ENCODE data around the gene ARRDC5. TPM values are rescaled to one million over a fixed set of nuclear protein-coding genes. Genes with fewer than 3 reads are reported as not detected.

ARRDC5 gene
- total and polyA plus RNA-seq, 4 donors = 0.17 to 0.30 (median 0.26) TPM; not detected in 1

DNA sequence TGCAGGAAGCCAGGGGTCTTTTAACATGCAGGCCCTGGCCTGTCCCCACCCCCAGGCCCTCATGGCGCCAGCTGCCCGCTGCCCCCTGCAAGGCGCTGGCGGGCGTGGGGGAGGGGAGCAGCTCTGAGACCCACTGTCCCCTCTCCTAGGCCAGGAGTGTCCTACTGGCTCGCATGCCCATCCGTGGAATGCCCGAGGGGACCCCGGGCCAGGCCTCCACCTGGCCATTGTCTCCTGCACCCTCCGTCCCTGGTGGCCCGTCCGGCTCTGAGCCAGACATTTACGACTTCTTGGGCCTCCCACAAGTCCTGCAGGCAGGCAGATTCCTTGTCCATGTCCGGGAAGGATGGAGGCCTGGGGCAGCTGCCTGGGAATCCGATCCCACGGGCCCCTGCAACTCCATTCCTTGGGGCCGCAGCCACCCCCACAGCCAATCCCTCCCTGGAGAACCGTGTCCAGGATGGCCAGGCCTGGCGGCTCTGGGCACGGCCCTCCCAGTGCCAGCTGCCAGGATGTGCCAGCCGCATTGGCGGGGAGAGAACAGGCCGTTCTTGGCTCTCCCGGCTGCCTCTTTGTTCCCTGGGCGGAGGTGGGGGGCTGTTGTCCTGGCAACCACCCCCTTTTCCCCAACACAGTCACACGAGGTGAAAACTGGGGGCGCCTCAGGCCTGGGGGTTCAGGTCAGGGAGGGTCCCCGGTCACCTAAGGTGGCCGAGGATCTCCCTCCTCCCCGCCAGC lies 24.8 kb downstream of the ARRDC5 start:
- Histone ChIP-seq H3K27me3 (ENCODE audit: control insufficient read depth, insufficient read depth, low read length) (no peaks in the 10 kb centered on the region), H3K36me3 (ENCODE audit: control insufficient read depth, insufficient read depth, low read length) (no peaks in the 10 kb centered on the region), H3K27ac (ENCODE audit: low read depth, low read length) (peak overlapping the region; percentile 92), H3K9me3 (ENCODE audit: control insufficient read depth, insufficient read depth, low read length) (no peaks in the 10 kb centered on the region), H3K4me1 (ENCODE audit: control insufficient read depth, insufficient read depth, low read length) (peaks cover 25% of the 10 kb centered on the region), H3K4me3 (ENCODE audit: low read depth, low read length) (no peak overlapping the region)
- peak in 5 of 6 donors; percentile 57 to 90 (median 65) for DNase-seq (ENCODE audit: low read depth in 4 of 6, low spot score in 6 of 6)
- 14% methylated on average over 27 of the region's 30 CpGs for WGBS (ENCODE audit: insufficient coverage)

GRCh38 chr19:4873930-4874329 lies 28.8 kb downstream of the ARRDC5 start:
- 95% methylated on average over 3 of the region's 3 CpGs for WGBS (ENCODE audit: insufficient coverage)
- no peak overlapping the region for H3K4me3 ChIP-seq (ENCODE audit: low read depth, low read length)
- H3K4me1 ChIP-seq (ENCODE audit: control insufficient read depth, insufficient read depth, low read length) = peaks cover 26% of the 10 kb centered on the region
- H3K36me3 ChIP-seq (ENCODE audit: control insufficient read depth, insufficient read depth, low read length) = no peaks in the 10 kb centered on the region
- DNase-seq (ENCODE audit: low read depth in 4 of 6, low spot score in 6 of 6) = no peak
- H3K27ac ChIP-seq (ENCODE audit: low read depth, low read length) = no peak overlapping the region
- H3K27me3 ChIP-seq (ENCODE audit: control insufficient read depth, insufficient read depth, low read length) = no peaks in the 10 kb centered on the region
- H3K9me3 ChIP-seq (ENCODE audit: control insufficient read depth, insufficient read depth, low read length) = no peaks in the 10 kb centered on the region

GRCh38 chr19:4871711-4872110 lies 31.0 kb downstream of the ARRDC5 start:
- Histone ChIP-seq H3K27ac (ENCODE audit: low read depth, low read length) (no peak overlapping the region), H3K27me3 (ENCODE audit: control insufficient read depth, insufficient read depth, low read length) (no peaks in the 10 kb centered on the region), H3K4me1 (ENCODE audit: control insufficient read depth, insufficient read depth, low read length) (peaks cover 21% of the 10 kb centered on the region), H3K9me3 (ENCODE audit: control insufficient read depth, insufficient read depth, low read length) (no peaks in the 10 kb centered on the region), H3K36me3 (ENCODE audit: control insufficient read depth, insufficient read depth, low read length) (no peaks in the 10 kb centered on the region), H3K4me3 (ENCODE audit: low read depth, low read length) (no peak overlapping the region)
- 83% methylated on average over 2 of the region's 6 CpGs for WGBS (ENCODE audit: insufficient coverage)
- DNase-seq (ENCODE audit: low read depth in 4 of 6, low spot score in 6 of 6) = no peak

DNA sequence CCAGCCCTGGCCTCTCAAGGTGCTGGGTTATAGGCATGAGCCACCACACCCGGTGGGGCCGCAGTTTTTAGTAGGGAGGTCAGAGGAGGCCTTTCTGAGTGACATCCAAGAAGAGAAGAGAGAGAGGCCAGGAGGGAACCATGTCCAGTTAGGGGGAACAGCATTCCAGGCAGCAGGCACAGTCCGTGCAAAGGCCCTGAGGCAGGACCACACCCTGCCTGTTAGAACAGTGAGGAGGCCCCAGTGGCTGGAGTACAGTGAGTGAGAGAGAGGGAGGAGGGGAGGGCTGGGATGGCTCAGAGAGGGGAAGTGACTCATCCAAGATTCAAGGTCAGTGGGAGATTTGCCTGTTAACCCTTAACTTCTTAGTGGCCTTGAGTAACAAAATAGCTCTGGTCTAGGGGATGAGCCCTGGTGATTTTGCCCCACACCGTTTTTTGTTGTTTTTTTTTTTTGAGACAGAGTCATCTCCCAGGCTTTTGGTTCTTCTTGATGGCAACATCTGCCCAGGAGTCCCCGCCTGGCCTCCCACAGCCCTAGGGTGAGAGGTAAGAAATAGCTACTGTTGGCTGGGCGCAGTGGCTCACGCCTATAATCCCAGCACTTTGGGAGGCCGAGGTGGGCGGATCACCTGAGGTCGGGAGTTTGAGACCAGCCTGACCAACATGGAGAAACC lies 32.5 kb downstream of the ARRDC5 start:
- Histone ChIP-seq H3K36me3 (ENCODE audit: control insufficient read depth, insufficient read depth, low read length) (no peaks in the 10 kb centered on the region), H3K4me1 (ENCODE audit: control insufficient read depth, insufficient read depth, low read length) (peaks cover 26% of the 10 kb centered on the region), H3K9me3 (ENCODE audit: control insufficient read depth, insufficient read depth, low read length) (no peaks in the 10 kb centered on the region), H3K27ac (ENCODE audit: low read depth, low read length) (no peak overlapping the region), H3K4me3 (ENCODE audit: low read depth, low read length) (no peak overlapping the region), H3K27me3 (ENCODE audit: control insufficient read depth, insufficient read depth, low read length) (no peaks in the 10 kb centered on the region)
- WGBS (ENCODE audit: insufficient coverage) = 89% methylated on average over 3 of the region's 10 CpGs
- DNase-seq (ENCODE audit: low read depth in 4 of 6, low spot score in 6 of 6) = no peak

GRCh38 chr19:4868286-4868834 lies 34.3 kb downstream of the ARRDC5 start:
- no peaks in the 10 kb centered on the region for H3K36me3 ChIP-seq (ENCODE audit: control insufficient read depth, insufficient read depth, low read length)
- 87% methylated on average over 8 of the region's 10 CpGs for WGBS (ENCODE audit: insufficient coverage)
- no peak for DNase-seq (ENCODE audit: low read depth in 4 of 6, low spot score in 6 of 6)
- H3K4me3 ChIP-seq (ENCODE audit: low read depth, low read length) = no peak overlapping the region
- peaks cover 26% of the 10 kb centered on the region for H3K4me1 ChIP-seq (ENCODE audit: control insufficient read depth, insufficient read depth, low read length)
- no peaks in the 10 kb centered on the region for H3K9me3 ChIP-seq (ENCODE audit: control insufficient read depth, insufficient read depth, low read length)
- no peak overlapping the region for H3K27ac ChIP-seq (ENCODE audit: low read depth, low read length)
- H3K27me3 ChIP-seq (ENCODE audit: control insufficient read depth, insufficient read depth, low read length) = no peaks in the 10 kb centered on the region

DNA sequence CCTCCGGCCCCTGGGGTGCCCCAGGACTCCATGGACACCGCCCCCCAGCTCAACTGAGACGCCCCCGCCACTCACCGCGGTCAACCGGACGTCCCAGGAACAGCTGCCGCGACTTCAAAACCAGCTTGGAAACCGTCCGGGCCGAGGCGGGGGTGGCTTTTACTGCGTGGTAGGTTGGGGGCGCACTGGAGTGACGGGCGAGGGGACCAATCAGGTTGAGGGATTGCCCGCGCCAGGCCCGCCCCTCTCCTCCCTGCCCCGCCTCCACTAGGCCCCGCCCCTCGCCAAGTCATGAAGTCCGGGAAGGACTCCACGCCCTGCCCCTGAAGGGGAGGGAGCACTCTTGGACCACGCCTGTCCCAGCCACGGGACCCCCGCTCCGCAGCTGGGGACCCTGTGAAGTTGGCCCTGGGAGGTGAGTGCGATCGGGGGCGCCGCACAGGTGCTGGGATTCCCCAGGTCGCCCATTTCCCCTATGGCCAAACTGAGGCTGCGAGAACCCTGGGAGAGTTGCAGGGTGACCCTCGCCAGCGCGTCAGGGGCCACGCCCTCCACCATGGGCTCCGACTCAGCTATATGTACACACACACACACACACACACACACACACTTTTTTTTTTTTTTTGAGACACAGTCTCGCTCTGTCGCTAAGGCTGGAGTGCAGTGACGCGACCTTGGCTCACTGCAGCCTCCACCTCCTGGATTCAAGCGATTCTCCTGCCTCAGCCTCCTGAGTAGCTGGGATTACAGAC lies 35.0 kb downstream of the ARRDC5 start, which contains the start of gene PLIN3:
PLIN3 (minus strand) TSS at position 134 of the 752 bp plus-strand sequence. CDS start 6,273 bp downstream, outside the sequence.
- H3K27ac ChIP-seq (ENCODE audit: low read depth, low read length) = peak within 1 kb of the TSS; percentile 68
- H3K27me3 ChIP-seq (ENCODE audit: control insufficient read depth, insufficient read depth, low read length) = no peaks in the 10 kb centered on the region
- peak; percentile 63 to 95 (median 80) for DNase-seq (ENCODE audit: low read depth in 4 of 6, low spot score in 6 of 6)
- peaks cover 25% of the 10 kb centered on the region for H3K4me1 ChIP-seq (ENCODE audit: control insufficient read depth, insufficient read depth, low read length)
- peak within 1 kb of the TSS; percentile 69 for H3K4me3 ChIP-seq (ENCODE audit: low read depth, low read length)
- WGBS (ENCODE audit: insufficient coverage) = 12% methylated on average over 40 of the region's 46 CpGs
- H3K9me3 ChIP-seq (ENCODE audit: control insufficient read depth, insufficient read depth, low read length) = no peaks in the 10 kb centered on the region
- H3K36me3 ChIP-seq (ENCODE audit: control insufficient read depth, insufficient read depth, low read length) = no peaks in the 10 kb centered on the region

DNA sequence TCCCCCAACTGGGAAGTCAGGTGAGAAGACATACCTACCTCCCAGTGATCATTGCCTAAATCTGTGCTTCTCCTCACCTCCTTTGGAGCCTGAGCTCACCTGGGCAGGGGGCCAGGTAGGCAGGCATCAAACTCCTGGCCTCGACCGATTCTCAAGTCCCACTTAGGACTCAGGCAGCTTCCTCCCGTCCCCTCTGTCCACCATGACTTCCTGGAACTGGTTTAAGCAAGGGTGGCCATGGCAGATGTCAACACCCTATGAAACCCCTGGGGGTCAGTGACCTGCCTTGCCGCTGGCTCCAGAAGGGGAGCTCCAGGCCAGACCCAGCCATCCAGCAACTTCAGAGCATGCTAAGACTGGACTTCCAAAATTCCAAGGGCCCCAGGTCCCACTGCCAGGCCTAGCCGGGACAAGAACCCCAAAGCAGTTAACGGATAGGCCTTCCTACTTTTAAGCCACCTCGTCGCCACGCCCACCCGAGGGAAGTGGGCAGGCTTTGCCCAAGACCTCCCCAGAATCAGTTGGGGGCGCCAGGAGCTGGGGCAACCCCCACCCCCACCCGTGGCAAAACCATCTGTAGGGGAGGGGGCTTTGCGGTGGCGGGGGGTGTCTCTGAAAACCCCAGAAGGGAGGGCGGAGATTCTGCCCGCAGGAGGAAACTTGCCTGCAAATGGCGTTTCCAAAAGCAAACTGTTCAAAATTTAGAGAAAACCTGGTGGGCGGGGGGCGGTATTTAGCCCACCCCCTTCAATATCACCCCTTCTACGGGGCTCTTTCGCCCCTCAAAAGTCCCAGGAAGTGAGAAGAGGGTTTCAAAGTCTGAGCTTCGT lies 35.9 kb downstream of the ARRDC5 start:
- WGBS (ENCODE audit: insufficient coverage) = 48% methylated on average over 6 of the region's 22 CpGs
- peaks cover 4% of the 10 kb centered on the region for H3K36me3 ChIP-seq (ENCODE audit: control insufficient read depth, insufficient read depth, low read length)
- peak overlapping the region; percentile 69 for H3K4me3 ChIP-seq (ENCODE audit: low read depth, low read length)
- H3K9me3 ChIP-seq (ENCODE audit: control insufficient read depth, insufficient read depth, low read length) = no peaks in the 10 kb centered on the region
- H3K27ac ChIP-seq (ENCODE audit: low read depth, low read length) = peak overlapping the region; percentile 68
- no peaks in the 10 kb centered on the region for H3K27me3 ChIP-seq (ENCODE audit: control insufficient read depth, insufficient read depth, low read length)
- H3K4me1 ChIP-seq (ENCODE audit: control insufficient read depth, insufficient read depth, low read length) = peaks cover 21% of the 10 kb centered on the region
- DNase-seq (ENCODE audit: low read depth in 4 of 6, low spot score in 6 of 6) = peak in 2 of 6 donors; percentile 10 to 64

- H3K27ac ChIP-seq (ENCODE audit: low read depth, low read length) = no peak overlapping the region
- H3K4me1 ChIP-seq (ENCODE audit: control insufficient read depth, insufficient read depth, low read length) = no peaks in the 10 kb centered on the region
- 62% methylated on average over 10 of the region's 10 CpGs for WGBS (ENCODE audit: insufficient coverage)
- no peaks in the 10 kb centered on the region for H3K9me3 ChIP-seq (ENCODE audit: control insufficient read depth, insufficient read depth, low read length)
- no peak overlapping the region for H3K4me3 ChIP-seq (ENCODE audit: low read depth, low read length)
- H3K36me3 ChIP-seq (ENCODE audit: control insufficient read depth, insufficient read depth, low read length) = peaks cover 39% of the 10 kb centered on the region
- DNase-seq (ENCODE audit: low read depth in 4 of 6, low spot score in 6 of 6) = no peak
- no peaks in the 10 kb centered on the region for H3K27me3 ChIP-seq (ENCODE audit: control insufficient read depth, insufficient read depth, low read length)
Measured at GRCh38 chr19:4861147-4861546, 41.5 kb downstream of the ARRDC5 start.

DNA sequence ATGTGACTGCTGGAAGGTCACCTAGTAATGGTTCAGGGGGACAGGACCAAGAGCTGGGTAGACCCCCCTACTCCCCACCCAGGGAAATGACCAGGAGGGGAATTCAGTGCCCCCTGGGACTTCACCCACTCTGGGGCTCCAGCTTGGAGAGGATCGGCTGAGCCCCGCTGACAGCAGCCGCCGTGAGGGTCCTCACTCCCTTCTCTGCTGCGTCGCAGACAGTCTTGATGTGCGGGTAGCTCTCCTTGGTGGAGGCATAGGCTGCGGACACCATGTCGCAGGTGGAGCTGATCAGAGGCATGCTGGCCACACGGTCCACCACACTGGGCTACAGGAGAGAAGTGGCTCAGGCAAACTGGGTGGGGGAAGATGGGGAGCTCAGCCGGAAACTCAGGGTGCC lies 43.0 kb downstream of the ARRDC5 start:
- no peaks in the 10 kb centered on the region for H3K9me3 ChIP-seq (ENCODE audit: control insufficient read depth, insufficient read depth, low read length)
- H3K36me3 ChIP-seq (ENCODE audit: control insufficient read depth, insufficient read depth, low read length) = peaks cover 48% of the 10 kb centered on the region
- WGBS (ENCODE audit: insufficient coverage) = 93% methylated on average over 11 of the region's 11 CpGs
- no peaks in the 10 kb centered on the region for H3K4me1 ChIP-seq (ENCODE audit: control insufficient read depth, insufficient read depth, low read length)
- no peaks in the 10 kb centered on the region for H3K27me3 ChIP-seq (ENCODE audit: control insufficient read depth, insufficient read depth, low read length)
- no peak for DNase-seq (ENCODE audit: low read depth in 4 of 6, low spot score in 6 of 6)
- H3K4me3 ChIP-seq (ENCODE audit: low read depth, low read length) = no peak overlapping the region
- H3K27ac ChIP-seq (ENCODE audit: low read depth, low read length) = no peak overlapping the region

Measured in spinal cord (tissue), 10 donors.